NCI-H82 (cell line): ENCODE results near the gene ABCC4.
"Not testable (repeated sequence)": the region's sequence is repeated elsewhere in the genome, so short reads cannot be mapped to it uniquely, and the experiment has no call there.

Experiments used
- DNase-seq: peaks from one replicate; lab custom pipeline; 2025; lab: John Stamatoyannopoulos, UW

The ABCC4 gene

DNA sequence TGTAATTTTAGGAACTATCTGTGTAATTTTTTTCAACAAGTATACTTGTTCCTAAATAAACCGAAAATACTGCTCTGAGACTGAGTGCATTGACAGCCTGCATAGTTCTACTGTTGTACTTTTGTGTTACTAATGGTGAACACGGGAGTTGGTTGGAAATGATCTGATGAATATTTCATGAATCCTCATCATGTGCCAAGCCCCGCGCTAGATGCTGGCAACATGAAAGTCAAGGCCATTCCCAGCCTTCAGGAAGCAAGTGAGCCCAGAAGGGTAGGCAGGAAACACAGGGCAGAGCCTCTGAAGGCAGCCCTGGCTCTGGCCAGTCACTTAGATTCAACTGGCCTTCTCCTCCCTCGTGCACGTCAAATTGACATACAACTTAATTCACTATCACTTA, 106.1 kb downstream of the ABCC4 start:
- DNase-seq, result no peak

DNA sequence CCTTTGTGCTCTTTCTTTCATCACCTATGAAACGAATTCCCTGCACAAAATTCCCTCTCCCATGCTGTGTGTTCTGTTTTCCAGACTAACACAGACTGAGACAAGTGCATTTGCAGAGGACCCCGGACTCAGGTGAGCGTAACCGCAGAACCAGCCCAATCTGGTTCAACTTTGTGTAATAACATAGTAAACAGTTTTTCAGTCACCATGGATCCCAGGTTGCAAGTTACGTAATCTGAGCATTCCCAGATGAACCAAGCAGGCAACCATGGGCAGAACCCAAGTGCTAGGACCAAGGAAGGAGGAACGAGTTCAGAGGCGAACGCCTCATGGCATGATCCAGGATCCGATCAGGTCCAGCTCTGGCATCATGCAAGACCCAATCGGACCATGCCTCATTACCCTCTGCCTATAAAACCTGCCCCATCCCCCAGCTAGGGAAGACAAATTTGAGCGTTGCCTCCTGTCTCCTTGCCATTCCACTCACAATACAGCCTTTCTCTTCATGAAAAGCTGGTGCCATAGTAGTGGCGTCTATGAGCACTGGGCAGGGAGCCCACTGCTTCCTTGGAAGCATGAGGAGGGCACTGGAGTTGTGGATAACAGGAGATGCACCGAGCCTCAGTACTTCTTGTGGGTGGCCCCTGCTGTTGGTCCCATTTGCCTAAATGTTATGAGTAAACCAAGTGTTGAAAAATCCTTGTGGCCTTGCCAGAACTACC, 107.6 kb downstream of the ABCC4 start:
- DNase-seq, result no peak

DNA sequence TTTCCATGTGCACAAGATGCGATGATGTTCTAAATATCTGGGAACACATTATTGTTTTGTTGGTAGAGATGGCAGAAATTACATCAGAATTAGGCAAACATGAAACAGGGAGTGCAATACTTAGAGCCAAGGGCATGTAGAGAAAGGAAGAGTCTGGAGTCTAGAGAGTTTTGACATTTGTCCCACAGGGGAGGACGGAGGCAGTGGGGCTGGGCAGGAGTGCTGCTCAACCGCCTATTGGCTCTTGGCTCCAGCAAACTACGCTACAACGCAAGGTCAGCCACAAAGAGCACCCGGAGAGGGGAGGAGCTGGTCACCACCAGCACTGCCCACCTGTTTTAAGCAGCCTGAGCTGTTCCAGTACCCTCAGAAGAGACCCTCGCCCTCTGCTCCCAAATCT, 108.3 kb downstream of the ABCC4 start:
- DNase-seq, result no peak

DNA sequence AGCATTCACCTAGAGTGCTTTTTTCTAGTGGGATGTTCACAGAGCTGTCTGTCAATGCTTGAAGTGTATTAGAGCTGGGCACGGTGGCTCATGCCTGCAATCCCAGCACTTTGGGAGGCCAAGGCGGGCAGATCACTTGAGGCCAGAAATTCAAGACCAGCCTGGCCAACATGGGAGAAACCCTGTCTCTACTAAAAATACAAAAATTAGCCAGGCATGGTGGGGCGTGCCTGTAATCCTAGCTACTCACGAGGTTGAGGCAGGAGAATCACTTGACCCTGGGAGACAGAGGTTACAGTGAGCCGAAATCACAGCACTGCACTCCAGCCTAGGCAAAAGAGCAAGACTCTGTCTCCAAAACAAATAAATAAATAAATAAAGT, 108.7 kb downstream of the ABCC4 start:
- not testable (repeated sequence) for DNase-seq

DNA sequence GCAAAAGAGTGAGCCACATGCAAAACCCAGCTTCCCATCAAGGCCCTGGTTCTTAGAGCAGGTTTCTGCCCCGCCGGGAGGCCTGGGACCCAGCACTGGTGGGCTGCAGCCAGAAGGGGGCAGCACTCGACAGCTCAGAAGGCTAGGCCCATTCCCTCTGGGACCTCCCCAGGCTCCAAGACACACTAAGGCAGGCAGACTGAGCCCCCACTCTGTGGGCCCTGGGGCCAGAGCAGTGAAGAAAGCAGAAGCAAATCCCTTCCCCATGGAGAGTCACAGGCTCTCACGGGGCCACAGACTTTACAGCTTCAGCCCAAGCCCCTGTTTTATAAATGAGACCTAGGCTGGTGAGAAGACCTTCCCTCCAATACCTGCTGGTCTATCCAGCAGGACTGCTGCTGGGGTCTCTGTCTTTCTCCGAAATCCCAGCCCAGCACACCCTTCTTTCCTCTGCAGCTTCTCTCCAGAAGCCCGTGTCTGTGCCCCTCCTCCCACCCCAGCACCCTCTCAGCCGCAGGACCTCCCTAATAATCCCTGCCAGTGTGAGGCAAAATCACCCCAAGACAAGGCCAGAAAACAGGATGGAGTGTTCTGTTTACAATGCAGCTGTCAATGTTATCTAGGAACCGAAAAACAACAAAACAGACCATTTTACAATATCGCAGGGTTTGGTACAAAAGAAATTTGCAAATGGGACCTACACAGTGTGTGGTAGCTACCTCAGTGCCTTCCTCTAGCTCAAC, 109.3 kb downstream of the ABCC4 start:
- peak; percentile 96 for DNase-seq

DNA sequence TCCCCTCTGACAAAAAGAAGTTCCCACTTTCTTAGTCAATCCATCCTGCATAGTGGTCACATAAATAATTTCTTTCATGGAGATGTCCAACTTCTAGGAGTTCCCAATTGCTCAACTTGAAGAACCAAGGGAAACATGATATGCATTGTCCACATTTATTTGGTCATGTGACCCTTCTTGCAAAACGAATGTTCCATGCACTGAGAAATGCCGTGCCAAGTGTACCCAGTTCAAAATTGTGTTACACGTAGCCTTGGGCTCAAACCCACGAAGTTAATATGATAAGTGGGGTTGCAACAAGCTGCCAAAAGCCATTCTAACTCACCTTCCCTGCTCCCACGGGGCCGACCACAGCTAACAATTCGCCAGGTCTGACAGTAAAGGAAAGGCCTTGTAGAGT, 113.1 kb downstream of the ABCC4 start:
- DNase-seq, result no peak

DNA sequence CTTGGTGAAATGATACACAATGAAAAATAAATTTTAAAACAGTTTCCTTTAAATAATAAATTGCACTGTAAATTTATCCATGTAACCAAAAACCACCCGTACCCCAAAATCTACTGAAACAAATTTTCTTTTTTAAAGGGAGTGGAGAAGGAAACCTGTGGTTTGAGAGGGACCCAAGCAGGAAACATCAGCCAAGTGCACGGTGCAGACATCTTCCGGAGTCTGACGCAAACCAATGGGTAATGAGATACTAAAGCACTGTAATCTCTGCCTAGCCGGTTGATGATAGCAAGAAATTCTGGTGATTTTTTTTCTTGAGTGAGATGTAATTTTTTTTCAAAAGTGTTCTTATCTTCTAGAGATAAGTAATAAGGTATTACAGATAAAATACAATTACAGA, 115.4 kb downstream of the ABCC4 start:
- DNase-seq, result no peak

DNA sequence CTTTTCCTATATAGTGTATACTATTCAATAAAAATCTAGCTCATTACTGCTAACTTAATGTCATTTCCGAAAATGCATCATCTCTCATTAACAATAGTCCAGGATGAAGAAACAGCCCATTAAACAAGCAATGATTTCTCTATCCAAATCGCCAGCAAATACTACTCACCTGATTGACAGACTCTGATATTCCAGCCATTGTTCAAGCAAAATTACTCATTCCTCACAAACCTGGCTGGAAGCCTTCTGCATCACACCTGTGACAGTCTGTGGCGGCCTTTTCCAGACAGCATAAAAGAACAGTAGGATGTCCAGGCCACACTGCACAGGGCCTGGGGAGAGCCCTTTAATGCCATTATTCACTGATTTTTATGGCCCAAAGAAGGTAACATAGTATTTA, 115.9 kb downstream of the ABCC4 start:
- no peak for DNase-seq

DNA sequence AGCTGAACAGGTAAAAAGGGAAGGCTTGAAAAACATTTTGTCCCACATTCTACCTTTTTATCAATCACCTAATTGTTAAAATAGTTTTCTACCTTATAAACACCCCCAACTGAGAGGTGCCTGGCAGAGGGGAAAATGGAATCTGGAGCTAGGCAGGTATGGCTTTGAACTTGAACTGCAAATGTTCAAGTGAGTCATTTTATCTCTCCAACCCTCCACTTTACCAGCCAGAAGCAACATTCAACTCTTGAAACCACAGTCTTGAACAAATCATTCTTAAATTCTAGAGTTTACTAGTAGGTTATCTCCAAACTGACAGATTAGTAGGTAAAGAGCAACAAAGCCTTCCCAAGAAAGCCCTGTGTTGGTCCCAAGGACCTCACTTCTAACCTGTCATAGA, 116.9 kb downstream of the ABCC4 start:
- no peak for DNase-seq

DNA sequence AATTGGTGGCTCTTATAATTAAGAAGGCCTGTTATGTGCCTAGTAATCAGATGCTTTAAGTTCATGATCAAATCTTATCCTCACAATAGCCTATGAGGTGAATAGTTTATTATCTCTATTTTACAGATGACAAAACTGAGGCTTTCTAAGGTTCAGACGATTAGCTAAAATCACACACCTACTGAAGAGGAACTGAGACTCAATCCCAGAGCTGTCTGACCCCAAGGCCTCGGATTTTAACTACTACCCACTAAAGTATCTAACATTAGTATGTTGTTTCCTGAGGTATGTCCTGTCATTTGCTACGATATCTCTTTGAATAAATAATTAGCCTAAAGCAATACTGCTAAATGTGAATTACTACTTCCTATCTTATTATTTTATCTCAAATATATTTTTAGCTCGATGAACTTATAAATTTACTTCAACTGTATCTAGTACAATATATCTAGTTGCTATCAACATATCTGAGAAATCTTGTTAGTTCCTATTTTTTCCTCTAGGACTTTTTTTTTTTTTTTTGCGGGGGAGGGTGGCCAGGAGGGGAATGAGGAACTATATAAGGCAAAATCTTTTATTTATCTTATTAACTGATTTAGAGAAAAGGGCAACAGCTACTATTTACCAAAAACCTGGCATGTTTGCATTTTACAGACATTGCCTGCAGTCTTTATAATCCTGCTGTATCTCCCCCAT, 118.5 kb downstream of the ABCC4 start:
- DNase-seq, result no peak

DNA sequence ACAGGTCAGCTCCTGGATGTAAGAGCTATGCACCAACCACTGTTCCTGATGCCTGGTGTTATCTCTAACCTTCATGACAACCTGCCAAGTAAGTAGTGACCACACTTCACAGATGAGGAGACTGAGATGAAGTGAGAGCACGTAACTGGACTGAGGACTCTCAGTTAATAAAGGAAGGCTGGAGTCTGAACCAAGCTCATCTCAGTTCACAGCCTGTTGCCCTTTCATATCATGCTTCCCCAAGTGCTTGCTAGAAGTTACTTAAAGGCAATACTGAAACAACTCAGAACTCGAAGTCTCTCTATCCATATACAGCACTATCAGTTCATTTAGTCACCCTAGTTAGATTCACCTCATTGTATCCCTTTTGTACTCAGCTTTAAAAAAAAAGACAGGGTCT, 119.7 kb downstream of the ABCC4 start:
- DNase-seq, result no peak

DNA sequence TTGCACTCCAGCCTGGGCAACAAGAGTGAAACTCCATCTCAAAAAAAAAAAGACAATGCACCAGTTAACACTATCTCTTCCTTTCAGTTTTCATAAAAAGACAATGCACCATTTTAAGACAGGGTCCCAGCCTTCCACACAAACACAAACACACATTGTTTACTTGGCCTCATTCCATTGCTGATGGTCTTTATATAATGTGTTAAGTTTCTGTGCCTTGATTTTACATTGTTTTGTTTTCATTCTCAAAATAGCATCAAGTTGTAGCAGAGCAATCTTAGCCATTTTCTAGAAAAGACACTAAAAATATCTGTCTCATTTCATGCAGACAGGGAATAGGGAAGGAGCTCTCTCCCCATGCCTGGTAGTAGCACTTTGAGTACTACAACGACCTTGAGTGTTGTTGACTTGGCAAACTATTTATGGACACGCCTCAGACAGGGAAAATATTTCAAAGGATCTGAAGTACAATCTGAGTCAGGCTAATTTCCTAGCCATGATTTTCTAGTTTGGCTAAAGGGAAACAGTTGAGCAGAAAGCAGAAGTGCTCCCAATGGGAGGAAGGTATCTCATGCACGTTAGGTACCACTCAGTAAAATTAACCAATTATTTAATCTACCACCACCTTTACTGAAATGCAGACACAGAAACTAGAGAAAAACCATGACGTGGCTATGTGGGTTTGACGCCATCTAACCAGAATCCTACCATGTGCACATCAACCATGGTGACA, 120.6 kb downstream of the ABCC4 start:
- DNase-seq, result no peak

DNA sequence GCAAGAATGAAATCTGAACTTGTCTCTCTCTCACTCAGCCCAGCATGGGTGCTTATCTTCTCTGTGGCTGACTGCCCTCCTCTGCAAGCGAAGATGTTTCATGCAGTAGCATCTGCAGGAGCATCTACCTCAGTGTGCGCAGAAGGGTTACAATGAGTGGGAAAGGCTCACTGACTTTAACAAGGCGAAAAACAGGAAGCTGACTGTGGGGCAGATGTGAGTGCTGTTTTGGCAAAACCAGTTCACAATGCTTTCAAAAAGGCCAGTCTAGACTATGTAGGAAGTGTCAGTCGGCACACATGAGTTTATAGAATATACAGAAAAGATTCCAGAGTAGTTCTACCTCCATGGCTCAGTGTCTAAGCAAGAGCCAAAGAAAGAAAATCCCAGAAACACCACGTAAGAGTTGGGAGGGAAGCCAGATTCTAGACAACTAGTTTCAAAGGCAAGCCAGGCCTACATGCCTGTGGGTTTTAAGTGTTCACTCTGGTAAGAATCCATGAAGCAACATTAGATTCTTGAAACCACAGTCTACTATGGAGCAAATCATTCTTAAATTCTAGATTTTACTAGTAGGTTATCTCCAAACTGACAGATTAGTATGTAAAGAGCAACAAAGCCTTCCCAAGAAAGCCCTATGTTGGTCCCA, 124.5 kb downstream of the ABCC4 start:
- DNase-seq, result no peak

DNA sequence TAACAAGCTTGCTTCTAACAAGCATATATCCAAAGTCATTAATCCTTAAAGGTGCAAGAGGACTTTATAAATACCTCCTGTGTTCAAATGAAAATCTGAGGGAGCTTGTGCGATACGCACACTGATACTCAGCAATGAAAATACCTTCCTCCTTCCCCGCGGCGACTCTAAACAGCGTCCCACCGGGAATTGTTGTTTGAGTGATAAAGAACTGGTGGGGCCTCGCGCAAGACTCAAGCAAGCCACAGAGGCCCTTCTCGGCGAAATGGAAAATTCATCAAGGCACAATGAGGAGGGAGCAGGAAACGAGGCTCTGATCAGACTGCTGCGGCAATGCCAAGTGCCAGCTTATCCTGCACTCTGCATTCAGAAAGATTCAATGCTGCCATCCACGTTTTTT, 126.7 kb downstream of the ABCC4 start:
- peak; percentile 59 for DNase-seq

DNA sequence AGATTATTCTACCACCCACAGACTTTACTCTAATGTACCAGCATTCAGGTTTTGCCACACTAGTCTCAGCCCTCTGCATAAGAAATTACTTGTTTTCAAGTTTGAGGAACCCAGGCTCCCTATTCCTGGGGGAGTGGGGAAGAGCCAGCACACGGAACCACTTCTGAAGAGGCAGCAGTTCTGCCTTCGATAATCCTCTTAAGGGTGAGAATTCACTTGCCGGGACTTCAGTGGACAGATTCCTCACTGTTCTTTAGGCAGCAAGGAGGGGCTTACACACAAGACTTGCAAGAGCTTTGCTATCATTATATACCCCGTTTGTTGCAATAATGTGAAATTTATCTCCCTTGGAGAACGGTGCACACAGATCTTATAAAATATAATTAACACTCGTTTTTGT, 133.1 kb downstream of the ABCC4 start:
- peak; percentile 87 for DNase-seq

DNA sequence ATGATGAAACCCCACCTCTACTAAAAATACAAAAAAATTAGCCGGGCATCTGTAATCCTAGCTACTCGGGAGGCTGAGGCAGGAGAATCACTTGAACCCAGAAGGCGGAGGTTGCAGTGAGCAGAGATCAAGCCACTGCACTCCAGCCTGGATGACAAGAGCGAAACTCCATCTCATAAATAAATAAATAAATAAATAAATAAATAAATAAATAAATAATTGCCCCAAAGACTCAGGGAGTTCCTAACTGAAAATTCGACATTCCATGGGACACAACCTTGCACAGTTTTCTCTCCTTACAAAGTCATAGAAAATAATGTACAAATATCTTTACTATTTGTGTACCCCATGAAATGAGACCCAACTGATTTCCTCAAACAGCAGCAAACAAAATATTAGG, 134.2 kb downstream of the ABCC4 start:
- DNase-seq, result not testable (repeated sequence)

DNA sequence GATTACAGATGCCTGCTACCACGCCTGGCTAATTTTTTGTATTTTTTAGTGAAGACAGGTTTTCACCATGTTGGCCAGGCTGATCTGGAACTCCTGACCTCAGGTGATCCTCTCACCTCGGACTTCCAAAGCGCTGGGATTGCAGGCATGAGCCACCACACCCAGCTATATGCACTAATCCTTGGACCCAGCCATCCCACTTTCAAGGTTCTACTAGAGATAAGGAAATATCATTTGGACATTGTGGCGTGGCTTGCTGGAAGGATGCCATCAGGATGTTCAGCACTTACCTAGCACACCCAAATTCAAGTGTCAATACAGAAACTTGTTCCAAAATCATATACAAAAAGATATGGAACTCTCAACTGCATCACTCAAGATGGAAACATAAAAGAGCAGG, 136.4 kb downstream of the ABCC4 start:
- DNase-seq, result no peak

DNA sequence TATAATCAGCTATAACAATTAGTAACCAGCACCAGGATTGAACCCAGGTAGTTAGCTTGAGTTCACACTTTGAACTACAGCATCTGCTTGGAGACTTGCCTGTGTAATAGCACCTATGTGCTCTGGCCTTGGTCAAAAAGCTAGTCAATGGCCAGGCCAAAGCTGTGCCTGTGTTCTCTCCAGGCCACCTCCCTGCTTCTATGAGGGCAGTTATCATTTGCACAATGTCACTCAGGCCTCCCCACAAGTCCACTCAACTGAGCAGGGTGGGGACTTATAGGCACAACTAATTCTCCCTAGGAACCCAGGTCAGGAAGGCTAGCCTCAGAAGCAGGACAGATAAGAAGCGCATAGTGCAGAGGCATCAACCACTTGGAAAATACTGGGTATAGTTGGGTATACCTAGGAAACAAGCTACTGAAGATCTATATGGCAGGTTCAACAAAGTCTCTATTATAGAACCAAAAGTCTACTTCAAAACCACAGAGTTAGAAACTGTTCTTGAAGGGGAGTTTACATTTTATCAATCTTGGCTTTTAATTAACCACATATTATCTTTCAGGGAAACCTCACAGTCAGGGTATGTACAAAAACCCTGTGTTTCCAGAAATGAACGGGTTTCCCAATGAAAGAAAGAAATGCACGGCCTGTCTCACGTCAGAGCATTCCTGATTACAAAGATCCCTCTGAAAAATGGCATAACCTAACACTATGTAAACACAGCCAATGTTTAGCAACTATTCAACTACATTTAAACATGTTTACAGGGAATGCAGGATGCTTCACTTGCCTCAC, 140.9 kb downstream of the ABCC4 start:
- no peak for DNase-seq

DNA sequence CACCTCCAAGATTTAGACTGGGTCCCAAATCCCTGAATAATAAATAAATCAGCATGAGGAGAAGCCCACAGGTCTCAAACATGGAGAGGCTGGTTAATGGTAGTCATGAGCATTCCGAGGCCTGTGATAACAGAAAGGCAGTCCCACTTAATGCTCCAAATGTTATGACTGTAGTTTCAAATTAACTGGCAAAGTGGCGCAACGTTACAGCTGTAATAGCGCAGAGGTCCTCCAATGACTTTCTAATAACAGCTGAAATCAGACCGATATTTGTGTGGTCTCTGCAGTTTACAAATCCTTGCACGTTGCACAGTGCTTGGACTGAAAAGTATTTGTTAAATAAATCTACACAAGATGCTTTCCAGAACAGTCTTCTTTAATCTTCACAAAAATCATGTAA, 141.8 kb downstream of the ABCC4 start:
- no peak for DNase-seq

DNA sequence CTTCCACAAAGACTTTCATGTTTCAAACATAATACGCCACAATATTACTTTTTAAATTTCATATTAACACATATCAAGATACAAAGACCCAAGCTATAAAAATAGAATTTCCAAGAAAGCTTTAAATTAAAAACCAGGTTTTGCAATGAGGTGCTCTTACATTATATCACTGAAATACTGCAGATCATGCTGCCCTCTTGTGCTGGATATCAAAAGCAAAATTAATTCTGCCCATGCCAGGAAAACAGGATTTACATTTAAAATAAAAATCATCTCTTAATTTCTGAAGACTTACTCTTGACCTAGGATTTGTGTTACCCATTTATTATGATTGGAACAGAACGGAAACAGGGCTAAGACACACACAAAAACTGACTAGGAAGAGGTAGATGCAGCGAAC, 145.0 kb downstream of the ABCC4 start:
- no peak for DNase-seq

DNA sequence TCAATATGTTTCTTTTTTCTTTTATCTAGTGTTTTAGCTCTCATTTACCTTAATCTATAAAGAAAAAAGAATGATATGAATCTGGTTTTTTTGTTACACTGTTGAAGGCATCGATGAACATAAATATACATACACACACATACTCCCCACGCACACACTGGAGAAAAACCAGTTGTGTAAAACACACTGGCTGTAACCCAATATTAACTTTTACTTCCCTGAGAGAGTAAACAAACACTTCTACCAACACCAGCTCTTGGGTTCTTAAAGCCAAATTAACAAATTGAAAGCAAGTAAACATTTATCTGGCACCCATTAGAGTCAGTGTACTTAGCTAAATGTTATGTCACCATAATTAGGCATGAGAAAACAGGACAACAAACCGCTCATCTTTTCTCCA, 145.7 kb downstream of the ABCC4 start:
- DNase-seq, result no peak
